GM21515 (cell line): Measurements from ENCODE around the gene SPAG6.
A peak's percentile ranks its signal among the peaks of the same experiment; 100 is the strongest.
"Not testable (repeated sequence)": the region's sequence is repeated elsewhere in the genome, so short reads cannot be mapped to it uniquely, and the experiment has no call there.

Experiments
- ATAC-seq: cut with Tn5 transposase; IDR thresholded peaks from one replicate; pipeline ENCODE4 v1.9.1; 2021; ENCODE audit not compliant: unreplicated experiment

SPAG6 gene

DNA sequence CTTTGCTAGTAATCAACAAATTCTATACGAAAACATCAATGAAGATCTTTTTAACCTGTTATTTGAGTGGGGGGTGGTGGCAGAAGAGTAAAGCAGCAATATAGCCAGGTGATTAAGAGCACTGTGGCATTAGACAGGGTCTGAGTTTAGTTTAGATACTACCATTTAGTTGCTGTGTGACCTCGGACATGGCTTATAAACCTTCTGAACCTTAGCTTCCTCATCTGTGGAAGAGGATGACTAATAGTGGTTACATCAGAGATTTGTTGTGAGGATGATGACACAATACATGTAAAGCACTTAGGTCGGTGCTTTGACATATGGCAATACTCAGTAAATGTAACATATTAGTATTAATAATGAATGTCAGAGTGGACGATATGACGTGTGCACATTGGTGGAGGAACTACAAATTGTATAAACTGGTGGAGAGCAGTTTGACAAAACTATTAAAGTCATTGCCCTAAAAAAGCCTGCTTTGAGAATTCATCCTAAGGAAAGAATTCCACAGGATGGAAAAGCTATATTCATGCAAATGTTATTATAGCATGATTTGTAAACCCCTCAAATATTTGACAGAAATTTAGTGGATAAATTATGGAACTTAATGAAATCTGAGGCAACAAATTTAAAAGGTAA, 24.3 kb downstream of the SPAG6 start:
- ATAC-seq, result no peak

- ATAC-seq, result no peak
Measured at GRCh38 chr10:22370320-22370719, 25.0 kb downstream of the SPAG6 start.

GRCh38 chr10:22372298-22372697, 27.0 kb downstream of the SPAG6 start:
- ATAC-seq, result no peak

- ATAC-seq, result no peak
Measured at GRCh38 chr10:22372917-22373316, 27.6 kb downstream of the SPAG6 start.

DNA sequence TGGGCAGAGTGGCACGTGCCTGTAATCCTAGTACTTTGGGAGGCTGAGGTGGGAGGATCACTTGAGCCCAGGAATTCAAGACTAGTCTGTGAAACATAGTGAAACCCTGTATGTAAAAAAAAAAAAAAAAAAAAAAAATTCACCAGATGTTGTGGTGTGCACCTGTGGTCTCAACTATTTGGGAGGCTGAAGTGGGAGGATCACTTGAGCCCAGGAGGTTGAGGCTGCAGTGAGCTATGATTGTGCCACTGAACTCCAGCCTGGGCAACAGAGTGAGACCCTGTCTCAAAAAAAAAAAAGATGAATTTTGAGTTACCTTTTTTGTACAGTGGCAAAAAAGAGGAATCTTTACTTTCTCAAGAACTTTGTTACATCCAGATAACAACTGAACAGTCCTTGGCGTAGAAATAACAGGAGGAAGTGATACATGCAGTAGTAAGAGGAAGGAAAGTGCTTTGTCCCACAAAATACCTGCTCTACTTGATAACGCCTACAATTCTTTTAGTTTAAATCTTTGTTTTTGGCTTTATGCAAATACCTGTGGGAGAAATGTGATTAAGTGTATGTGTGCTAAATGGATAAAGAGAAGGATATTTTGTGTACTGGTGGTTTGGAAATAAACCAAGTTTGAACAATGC, 29.3 kb downstream of the SPAG6 start:
- no peak for ATAC-seq

GRCh38 chr10:22379059-22379458, 33.8 kb downstream of the SPAG6 start:
- peak; percentile 57 for ATAC-seq

DNA sequence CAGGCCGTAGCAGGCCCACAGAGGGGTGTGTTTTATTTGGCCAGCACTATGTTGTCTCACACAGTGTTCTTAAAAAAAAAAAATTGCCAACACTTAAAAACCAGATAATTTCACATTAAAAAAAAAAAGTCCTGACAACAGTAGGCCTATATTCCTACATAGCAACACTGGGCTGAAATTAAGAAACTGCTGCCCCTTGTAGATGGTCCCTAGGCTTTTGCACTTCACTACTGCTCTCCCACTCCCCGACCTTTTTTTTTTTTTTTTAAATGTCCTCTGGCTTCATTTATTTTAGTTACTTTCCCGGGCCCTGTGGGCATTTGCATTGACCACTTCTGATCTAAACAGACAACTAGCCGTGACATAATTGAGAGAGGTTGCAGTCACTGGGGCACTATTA, 36.0 kb downstream of the SPAG6 start:
- no peak for ATAC-seq

DNA sequence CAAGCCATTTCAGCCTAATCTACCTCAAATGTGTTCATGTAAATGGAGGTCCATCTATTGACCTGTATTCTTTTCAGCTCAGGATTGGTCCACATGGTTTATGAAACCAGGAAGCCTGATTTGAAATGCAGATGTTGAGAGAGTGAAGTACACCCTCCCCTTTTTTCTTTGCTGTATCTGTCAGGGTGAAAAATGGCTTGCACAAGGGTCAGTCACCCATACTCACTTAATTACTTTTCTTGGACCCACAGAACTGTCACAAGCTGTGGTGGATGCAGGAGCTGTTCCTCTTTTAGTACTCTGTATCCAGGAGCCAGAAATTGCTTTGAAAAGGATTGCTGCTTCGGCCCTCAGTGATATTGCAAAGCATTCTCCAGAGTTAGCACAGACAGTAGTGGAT, 41.2 kb downstream of the SPAG6 start:
- ATAC-seq, result no peak

DNA sequence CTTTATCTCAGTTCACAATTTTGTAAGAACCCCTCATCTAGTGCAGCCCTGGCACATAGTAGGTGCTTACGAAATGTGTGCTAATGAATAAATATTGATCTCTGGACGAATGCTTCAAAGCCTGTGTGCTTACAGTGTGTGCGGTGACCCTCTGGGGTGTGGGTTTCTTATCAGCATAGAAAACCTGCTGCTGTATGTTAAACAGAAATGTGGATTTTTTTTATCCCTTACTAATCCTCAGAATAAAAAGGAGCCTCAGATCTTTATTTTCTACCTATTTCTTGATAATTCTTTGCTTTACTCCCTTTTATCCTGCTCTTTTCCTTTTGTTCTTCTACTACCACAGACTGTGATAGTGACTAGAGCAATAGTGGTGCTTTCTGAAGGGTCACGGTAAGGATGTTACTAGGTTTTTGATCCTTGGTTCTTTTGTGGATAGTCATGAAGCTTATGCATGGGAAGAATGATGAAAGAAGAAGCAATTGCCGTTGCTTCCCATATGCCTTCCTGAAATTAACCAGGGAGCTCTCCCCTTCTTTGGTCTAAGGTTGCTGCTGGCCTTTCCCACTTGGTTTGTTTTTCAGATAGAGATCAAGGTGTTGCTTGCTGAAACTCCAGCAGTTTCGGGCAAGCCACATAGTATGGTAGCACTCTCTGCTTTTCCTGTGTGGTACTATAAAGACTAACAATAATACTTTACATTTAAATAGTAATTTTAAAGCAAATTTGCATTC, 44.7 kb downstream of the SPAG6 start:
- no peak for ATAC-seq

DNA sequence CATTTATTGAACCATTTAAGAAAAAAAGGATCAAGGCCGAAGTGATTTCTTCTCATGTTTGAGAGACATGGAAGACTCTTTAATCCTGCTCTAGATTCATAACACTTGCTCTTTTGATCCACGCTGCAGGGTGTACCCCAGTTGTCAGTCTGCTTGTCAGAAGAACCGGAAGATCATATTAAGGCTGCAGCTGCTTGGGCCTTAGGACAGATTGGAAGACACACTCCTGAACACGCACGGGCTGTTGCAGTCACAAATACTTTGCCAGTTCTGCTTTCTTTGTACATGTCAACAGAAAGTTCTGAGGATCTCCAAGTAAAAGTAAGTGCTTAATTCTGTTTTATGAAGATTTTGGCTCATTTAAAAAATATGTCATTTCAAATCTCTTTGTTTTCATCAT, 46.3 kb downstream of the SPAG6 start:
- no peak for ATAC-seq

DNA sequence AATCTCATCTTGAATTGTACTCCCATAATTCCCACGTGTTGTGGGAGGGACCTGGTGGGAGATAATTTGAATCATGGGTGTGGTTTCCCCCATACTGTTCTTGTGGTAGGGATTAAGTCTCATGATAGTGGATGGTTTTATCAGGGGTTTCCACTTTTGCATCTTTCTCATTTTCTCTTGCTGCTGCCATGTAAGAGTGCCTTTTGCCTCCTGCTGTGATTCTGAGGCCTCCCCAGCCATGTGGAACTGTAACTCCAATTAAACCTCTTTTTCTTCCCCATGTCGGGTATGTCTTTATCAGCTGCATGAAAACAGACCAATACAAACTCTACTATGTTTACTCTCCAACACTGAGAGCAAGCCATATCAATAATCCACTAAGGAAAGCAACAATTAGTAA, 50.9 kb downstream of the SPAG6 start:
- not testable (repeated sequence) for ATAC-seq

- ATAC-seq, result not testable (repeated sequence)
Measured at GRCh38 chr10:22406916-22407315, 61.6 kb downstream of the SPAG6 start.

- ATAC-seq, result no peak
Measured at GRCh38 chr10:22410394-22410793, 65.1 kb downstream of the SPAG6 start.

DNA sequence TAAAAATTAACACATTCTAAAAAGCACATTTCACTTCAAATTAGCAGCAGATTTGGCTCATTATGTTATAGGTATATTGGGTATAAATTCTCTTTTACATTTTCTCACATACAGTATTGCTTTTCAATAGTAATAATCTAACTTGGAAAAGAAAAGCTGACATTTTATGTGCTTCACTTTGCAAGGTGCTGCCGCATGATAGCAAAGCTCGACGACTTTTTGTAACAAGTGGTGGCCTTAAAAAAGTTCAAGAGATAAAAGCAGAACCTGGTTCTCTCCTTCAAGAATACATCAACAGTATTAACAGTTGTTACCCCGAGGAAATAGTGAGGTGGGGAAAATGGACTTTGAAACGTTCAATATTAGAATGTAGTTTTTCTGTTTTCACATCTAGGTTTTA, 65.5 kb downstream of the SPAG6 start:
- ATAC-seq, result no peak

GRCh38 chr10:22414146-22414545, 68.8 kb downstream of the SPAG6 start:
- ATAC-seq, result no peak

- ATAC-seq, result no peak
Measured at GRCh38 chr10:22415072-22415471, 69.8 kb downstream of the SPAG6 start.

DNA sequence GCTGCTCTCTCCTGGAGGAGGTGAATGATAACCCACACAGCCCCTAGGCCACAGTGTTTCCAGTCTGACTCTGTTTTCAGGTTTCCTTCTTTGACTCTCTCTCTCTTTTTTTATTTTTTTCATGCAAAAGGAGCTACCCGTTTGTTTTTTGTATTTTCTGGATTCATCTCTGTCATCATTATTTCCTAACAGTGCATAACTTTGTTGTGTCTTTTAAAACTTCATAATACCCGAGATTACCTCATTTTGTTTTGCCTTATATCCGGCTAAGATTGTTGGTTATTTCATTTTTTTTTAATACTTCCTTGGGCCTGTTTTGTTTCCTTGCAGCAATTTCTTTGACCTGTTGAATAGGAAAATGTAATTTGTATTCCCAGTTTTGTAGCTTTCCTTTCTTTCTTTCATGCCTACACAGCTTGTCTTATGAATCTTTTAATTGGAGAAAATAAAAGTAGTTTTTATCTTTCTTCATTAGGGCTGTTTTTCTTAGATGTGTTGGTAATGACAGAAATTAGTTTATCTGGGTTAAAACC, 72.5 kb downstream of the SPAG6 start:
- ATAC-seq, result no peak

DNA sequence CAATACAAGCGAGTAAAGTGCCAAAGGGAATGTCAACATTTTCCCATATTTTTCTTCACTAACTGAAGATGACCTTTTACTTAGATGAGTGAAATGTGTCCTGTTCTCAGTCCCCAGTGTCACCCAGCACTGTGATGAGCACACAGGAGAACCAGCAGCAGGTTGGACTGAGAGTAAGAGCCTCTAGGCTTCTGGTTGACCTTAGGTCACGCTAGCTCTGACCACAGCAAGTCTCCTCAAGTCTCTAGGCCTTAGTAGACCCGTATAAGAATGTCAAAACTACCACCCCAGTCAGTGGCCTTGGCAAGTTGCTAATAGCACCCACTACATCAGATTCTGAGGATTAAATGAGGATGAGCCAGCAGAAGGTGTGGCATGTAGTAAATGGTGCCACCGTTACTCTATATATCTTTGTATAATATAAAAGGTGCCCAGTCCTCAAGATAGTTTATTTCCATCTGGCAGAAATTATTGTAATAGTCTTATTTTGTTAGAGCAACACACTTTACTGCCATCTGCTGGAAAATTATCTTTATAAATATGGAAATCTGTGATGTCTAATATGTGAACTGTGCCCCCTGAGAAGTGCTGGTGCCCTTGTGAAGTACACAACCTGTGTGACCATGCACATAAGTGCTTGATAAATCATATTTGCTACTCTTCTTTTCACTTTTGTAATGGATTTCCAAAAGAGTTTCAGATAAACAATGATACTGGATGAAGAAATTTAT, 75.7 kb downstream of the SPAG6 start:
- ATAC-seq, result no peak

DNA sequence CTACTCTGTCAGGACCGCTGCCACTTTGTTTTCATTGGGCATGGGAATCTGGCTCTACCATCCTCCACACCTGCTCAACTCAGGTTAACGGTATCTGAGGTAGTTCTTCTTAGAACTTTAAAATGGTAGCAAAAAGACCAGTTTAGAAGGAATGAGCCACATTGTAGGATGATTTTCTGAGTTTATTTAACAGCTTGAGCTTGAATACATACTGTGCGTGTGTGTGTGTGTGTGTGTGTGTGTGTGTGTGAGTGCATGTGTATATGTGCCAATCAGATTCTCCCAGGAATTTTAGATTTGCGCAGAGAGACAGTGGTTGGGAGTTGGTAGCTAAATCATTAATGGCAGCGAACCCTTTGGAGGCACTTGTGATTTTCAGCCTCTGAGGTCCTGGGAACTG, 81.4 kb downstream of the SPAG6 start:
- ATAC-seq, result no peak

GRCh38 chr10:22427101-22427500, 81.8 kb downstream of the SPAG6 start:
- ATAC-seq, result no peak

DNA sequence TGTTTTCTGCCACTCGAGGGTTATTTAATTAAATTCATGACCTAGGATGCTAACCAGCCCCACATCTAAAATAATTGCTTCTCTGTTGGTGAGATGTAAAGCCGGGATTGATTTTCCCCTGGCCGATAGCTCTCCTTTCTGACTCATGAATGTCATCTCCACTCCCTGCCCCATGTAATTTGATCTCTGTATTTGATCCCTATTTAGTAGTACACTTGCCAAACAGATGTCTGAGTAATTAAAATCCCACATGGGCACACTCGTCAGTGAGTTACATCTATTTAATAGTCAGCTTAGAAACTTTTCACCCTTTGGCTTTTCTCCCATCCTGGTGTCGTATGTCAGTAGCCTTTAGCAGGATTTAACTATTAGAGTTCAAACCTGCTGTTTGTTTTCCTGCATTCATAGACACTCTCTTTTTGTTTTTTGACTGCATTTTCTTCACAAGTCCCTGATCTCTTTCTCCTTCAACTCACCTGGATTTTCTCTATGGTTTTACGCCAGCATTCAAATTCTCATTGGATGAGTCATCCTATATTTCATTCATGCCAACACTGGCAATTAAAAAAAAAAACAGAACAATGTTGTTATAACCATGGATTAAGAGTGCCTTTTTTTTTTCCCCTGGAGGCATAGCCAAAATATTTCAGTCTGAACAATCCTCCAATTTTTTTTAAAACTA, 82.7 kb downstream of the SPAG6 start:
- no peak for ATAC-seq
